Measurements from ENCODE around the gene MDM2. TPM values are rescaled to one million over a fixed set of nuclear protein-coding genes. Genes with fewer than 3 reads are reported as not detected.

Gene MDM2
- total RNA-seq, 1 experiment from 2014 or later: 95.2 TPM

DNA sequence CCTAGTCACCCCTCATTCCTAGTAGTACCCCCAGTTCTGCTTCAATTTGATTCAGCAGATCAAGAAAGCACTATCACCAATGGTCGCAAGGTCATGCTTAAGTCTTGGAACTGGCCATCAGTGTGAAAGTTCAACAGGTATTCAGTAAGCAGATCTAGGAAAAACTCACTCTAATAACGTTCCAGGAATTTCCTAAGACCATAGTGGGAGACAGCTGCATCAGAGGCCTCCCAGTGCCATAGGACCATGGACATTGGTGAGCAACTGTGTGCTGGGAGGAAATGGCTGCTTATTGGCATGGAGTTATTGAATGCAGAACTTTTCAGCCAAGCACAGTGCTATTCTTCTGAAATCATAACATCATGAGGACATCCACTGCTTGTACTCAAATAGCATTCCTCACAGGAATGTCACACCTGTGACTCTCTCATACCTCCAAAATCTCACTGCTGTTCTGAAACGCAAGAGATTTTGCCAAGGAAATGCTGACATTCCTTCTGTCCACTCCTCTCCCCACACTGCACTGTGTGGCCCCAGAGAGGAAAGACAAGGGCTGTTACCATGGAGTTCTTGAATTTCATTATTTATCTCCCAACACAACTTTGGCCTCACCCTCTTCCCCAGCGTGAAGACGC, 30.9 kb upstream of the MDM2 start:
- no TSS peak for BruUV-seq (replicated peaks)
- TF ChIP-seq EZH2 (IDR thresholded peaks at IDR 0.05; ENCODE audit: low read depth) (no peak), CTCF (conservative IDR thresholded peaks at IDR 0.05) (no peak)
- Histone ChIP-seq H3K27ac (no peak overlapping the region), H3K4me2 (no peak overlapping the region), H3K4me3 (no peak overlapping the region), H3K9me3 (ENCODE audit: insufficient read depth, low read depth) (no peaks in the 10 kb centered on the region), H3K36me3 (ENCODE audit: low read depth) (no peaks in the 10 kb centered on the region), H2AFZ (no peak overlapping the region), H3K4me1 (replicated peaks; ENCODE audit: insufficient read depth) (no peaks in the 10 kb centered on the region), H3K79me2 (ENCODE audit: low read depth) (no peaks in the 10 kb centered on the region), H4K20me1 (ENCODE audit: insufficient read depth) (no peaks in the 10 kb centered on the region), H3K27me3 (ENCODE audit: insufficient read depth, low read depth) (no peaks in the 10 kb centered on the region), H3F3A (ENCODE audit: insufficient read depth, low read depth) (no peaks in the 10 kb centered on the region), H3K9me2 (ENCODE audit: insufficient read depth) (no peaks in the 10 kb centered on the region)
- CTCF ChIA-PET: interaction anchor here (0.6 kb wide), 1 partner anchor 85 kb away, joined by 3 read pairs; no protein-coding TSS in a partner anchor
- intact Hi-C loops (cut with micrococcal nuclease; ENCODE audit: unreplicated experiment): no loop called here
- POLR2A ChIA-PET (ENCODE audit: unreplicated experiment): no interaction called here
- DNase-seq: no peak

- no TSS peak for BruUV-seq (replicated peaks)
- Histone ChIP-seq H3K79me2 (ENCODE audit: low read depth) (no peaks in the 10 kb centered on the region), H3K4me3 (no peak overlapping the region), H4K20me1 (ENCODE audit: insufficient read depth) (no peaks in the 10 kb centered on the region), H3K36me3 (ENCODE audit: low read depth) (no peaks in the 10 kb centered on the region), H3F3A (ENCODE audit: insufficient read depth, low read depth) (no peaks in the 10 kb centered on the region), H3K9me3 (ENCODE audit: insufficient read depth, low read depth) (no peaks in the 10 kb centered on the region), H3K4me1 (replicated peaks; ENCODE audit: insufficient read depth) (no peaks in the 10 kb centered on the region), H3K27me3 (ENCODE audit: insufficient read depth, low read depth) (no peaks in the 10 kb centered on the region), H3K4me2 (no peak overlapping the region), H2AFZ (no peak overlapping the region), H3K9me2 (ENCODE audit: insufficient read depth) (no peaks in the 10 kb centered on the region), H3K27ac (no peak overlapping the region)
- intact Hi-C loops (cut with micrococcal nuclease; ENCODE audit: unreplicated experiment): no loop called here
- TF ChIP-seq CTCF (conservative IDR thresholded peaks at IDR 0.05): no peak
- no peak for TF ChIP-seq EZH2 (IDR thresholded peaks at IDR 0.05; ENCODE audit: low read depth)
- ChIA-PET CTCF (no interaction called here), POLR2A (ENCODE audit: unreplicated experiment) (no interaction called here)
- no peak for DNase-seq
Observed at GRCh38 chr12:68779280-68779679, 28.7 kb upstream of the MDM2 start.

GRCh38 chr12:68780731-68781130, 27.2 kb upstream of the MDM2 start:
- POLR2A ChIA-PET (ENCODE audit: unreplicated experiment): no interaction called here

More at GRCh38 chr12:68780731-68781130, 27.2 kb upstream of the MDM2 start:
- no TSS peak for BruUV-seq (replicated peaks)
- Histone ChIP-seq H3K36me3 (ENCODE audit: low read depth) (no peaks in the 10 kb centered on the region), H3F3A (ENCODE audit: insufficient read depth, low read depth) (no peaks in the 10 kb centered on the region), H3K4me2 (no peak overlapping the region), H3K27me3 (ENCODE audit: insufficient read depth, low read depth) (no peaks in the 10 kb centered on the region), H3K4me1 (replicated peaks; ENCODE audit: insufficient read depth) (no peaks in the 10 kb centered on the region), H2AFZ (no peak overlapping the region), H3K9me2 (ENCODE audit: insufficient read depth) (no peaks in the 10 kb centered on the region), H3K27ac (no peak overlapping the region), H3K4me3 (no peak overlapping the region), H4K20me1 (ENCODE audit: insufficient read depth) (no peaks in the 10 kb centered on the region), H3K79me2 (ENCODE audit: low read depth) (no peaks in the 10 kb centered on the region), H3K9me3 (ENCODE audit: insufficient read depth, low read depth) (no peaks in the 10 kb centered on the region)
- no peak for DNase-seq
- TF ChIP-seq CTCF (conservative IDR thresholded peaks at IDR 0.05): no peak
- no peak for TF ChIP-seq EZH2 (IDR thresholded peaks at IDR 0.05; ENCODE audit: low read depth)
- intact Hi-C loops (cut with micrococcal nuclease; ENCODE audit: unreplicated experiment): no loop called here
- CTCF ChIA-PET: no interaction called here
